Mesenchymal stem cell (in vitro differentiated cells and primary cell): Measurements from ENCODE around the gene LAIR1.
"Not testable (repeated sequence)": the region's sequence is repeated elsewhere in the genome, so short reads cannot be mapped to it uniquely, and the experiment has no call there.

ENCODE experiments used
- DNase-seq: peaks from one replicate; pipeline ENCODE4 v3.0.0-alpha.2; 2013
- H2AFZ ChIP-seq: one replicate; pipeline ENCODE4 v1.6.1; 2013; ENCODE audit warnings: low read depth, mild to moderate bottlenecking, control low read depth, inconsistent platforms, low read length, moderate library complexity
- H2AK5ac ChIP-seq: 2 replicates; pipeline ENCODE4 v1.6.1; 2013; ENCODE audit warnings: low read length, moderate library complexity, mild to moderate bottlenecking, inconsistent platforms; ENCODE audit not compliant: severe bottlenecking
- H2BK120ac ChIP-seq: one replicate; pipeline ENCODE4 v1.6.1; 2013; ENCODE audit warnings: low read depth, mild to moderate bottlenecking, inconsistent platforms, low read length, moderate library complexity
- H2BK12ac ChIP-seq, 2 experiments: one replicate each; pipeline ENCODE4 v1.6.1; 2013; ENCODE audit warnings: inconsistent platforms in 2 of 2, low read length in 2 of 2, mild to moderate bottlenecking in 2 of 2, moderate library complexity in 2 of 2, control low read depth in 1 of 2
- H2BK15ac ChIP-seq: one replicate; pipeline ENCODE4 v1.6.1; 2013; ENCODE audit warnings: mild to moderate bottlenecking, low read depth, inconsistent platforms; ENCODE audit not compliant: poor library complexity, severe bottlenecking
- H2BK5ac ChIP-seq: 2 replicates; pipeline ENCODE4 v1.6.1; 2013; ENCODE audit warnings: low read depth, mild to moderate bottlenecking, low read length, control low read depth, inconsistent platforms; ENCODE audit not compliant: poor library complexity, severe bottlenecking
- H3K14ac ChIP-seq, 2 experiments: one replicate each; pipeline ENCODE4 v1.6.1; 2013; ENCODE audit warnings: inconsistent platforms in 2 of 2, low read length in 2 of 2, control low read depth in 1 of 2, mild to moderate bottlenecking in 1 of 2, moderate library complexity in 1 of 2
- H3K18ac ChIP-seq, 2 experiments: one replicate each; pipeline ENCODE4 v1.6.1; 2013; ENCODE audit warnings: inconsistent platforms in 2 of 2, low read length in 2 of 2, control low read depth in 1 of 2, low read depth in 1 of 2, mild to moderate bottlenecking in 1 of 2
- H3K23ac ChIP-seq, 2 experiments: one replicate each; pipeline ENCODE4 v1.6.1; 2013; ENCODE audit warnings: inconsistent platforms in 2 of 2, low read length in 2 of 2, mild to moderate bottlenecking in 2 of 2, moderate library complexity in 2 of 2, control low read depth in 1 of 2
- H3K27ac ChIP-seq: 2 replicates; pipeline ENCODE4 v1.5.1; 2013; ENCODE audit warnings: mild to moderate bottlenecking, moderate library complexity, low read length, control low read depth, inconsistent platforms; ENCODE audit not compliant: poor library complexity, severe bottlenecking
- H3K27me3 ChIP-seq, 2 experiments: 2 replicates each; pipeline versions ENCODE4 v1.6.1 to v1.7.0; 2013; ENCODE audit warnings: low read length in 2 of 2, mild to moderate bottlenecking in 2 of 2, moderate library complexity in 2 of 2, control low read depth in 1 of 2, inconsistent platforms in 1 of 2; ENCODE audit not compliant: control insufficient read depth in 1 of 2, insufficient read depth in 1 of 2
- H3K36me3 ChIP-seq, 2 experiments: 2 replicates each; pipeline versions ENCODE4 v1.6.1 to v1.7.0; 2013; ENCODE audit warnings: low read length in 2 of 2, control low read depth in 1 of 2, inconsistent platforms in 1 of 2, low read depth in 1 of 2, mild to moderate bottlenecking in 1 of 2; ENCODE audit not compliant: insufficient read depth in 2 of 2, control insufficient read depth in 1 of 2
- H3K4ac ChIP-seq, 2 experiments: one replicate each; pipeline ENCODE4 v1.6.1; 2013; ENCODE audit warnings: inconsistent platforms in 2 of 2, low read length in 2 of 2, mild to moderate bottlenecking in 2 of 2, moderate library complexity in 2 of 2, control low read depth in 1 of 2, low read depth in 1 of 2
- H3K4me1 ChIP-seq: 2 replicates; pipeline ENCODE4 v1.6.1; 2013; ENCODE audit warnings: low read depth, low read length, control low read depth; ENCODE audit not compliant: control insufficient read depth, insufficient read depth
- H3K4me2 ChIP-seq: 2 replicates; pipeline ENCODE4 v1.6.1; 2013; ENCODE audit warnings: low read length, mild to moderate bottlenecking, inconsistent platforms; ENCODE audit not compliant: poor library complexity, severe bottlenecking
- H3K4me3 ChIP-seq, 2 experiments: 2 replicates each; pipeline versions ENCODE4 v1.5.1 to v1.7.0; 2013; ENCODE audit warnings: low read length in 2 of 2, mild to moderate bottlenecking in 2 of 2, control low read depth in 1 of 2, low read depth in 1 of 2; ENCODE audit not compliant: insufficient read depth in 1 of 2
- H3K79me1 ChIP-seq: replicated peaks from 2 replicates; pipeline ENCODE4 v1.6.1; 2013; ENCODE audit warnings: mild to moderate bottlenecking, control low read depth, low read length, inconsistent platforms; ENCODE audit not compliant: poor library complexity, severe bottlenecking
- H3K9ac ChIP-seq: 2 replicates; pipeline ENCODE4 v1.7.0; 2013; ENCODE audit warnings: mild to moderate bottlenecking, low read length, moderate library complexity
- H3K9me3 ChIP-seq: 2 replicates; pipeline ENCODE4 v1.7.0; 2013; ENCODE audit warnings: mild to moderate bottlenecking, low read length; ENCODE audit not compliant: control insufficient read depth
- H4K8ac ChIP-seq: one replicate; pipeline ENCODE4 v1.6.1; 2013; ENCODE audit warnings: inconsistent platforms, mild to moderate bottlenecking, low read length, moderate library complexity
- H4K91ac ChIP-seq: one replicate; pipeline ENCODE4 v1.6.1; 2013; ENCODE audit warnings: mild to moderate bottlenecking, low read length, inconsistent platforms
- WGBS: methylation state at CpG from one replicate; pipeline ENCODE4 v1.1.7; 2013; ENCODE audit warnings: mixed read lengths; 5-methylcytosine and 5-hydroxymethylcytosine counted together

LAIR1 gene

DNA sequence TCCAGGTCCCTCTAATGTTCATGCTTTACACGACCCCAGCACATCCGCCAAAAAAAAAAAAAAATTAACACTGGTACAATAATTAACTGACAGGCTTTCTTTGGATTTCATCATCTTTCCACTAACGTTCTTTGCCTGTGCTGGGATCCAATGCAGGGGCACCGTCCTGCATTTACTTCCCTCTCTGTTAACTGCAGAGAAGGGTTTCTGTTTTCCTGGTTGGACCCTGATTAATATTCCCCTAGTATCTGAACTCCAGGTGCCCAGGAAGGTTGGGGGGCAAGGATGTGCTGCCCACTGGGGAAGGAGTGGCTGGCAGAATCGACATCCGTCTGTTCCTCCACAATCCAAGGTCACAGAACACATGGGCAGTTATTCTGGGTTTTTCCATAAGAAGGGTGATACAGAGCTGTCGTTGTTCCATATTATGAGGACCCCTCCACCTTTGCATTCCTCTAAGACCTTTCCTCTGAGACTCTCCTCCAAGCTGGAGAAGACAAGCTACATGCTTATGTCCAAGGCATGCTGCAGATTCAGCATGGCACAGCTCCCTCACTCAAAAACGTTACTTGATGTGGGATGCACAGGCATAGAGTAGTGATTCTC, 4.5 kb upstream of the LAIR1 start:
- WGBS = 75% methylated on average over 7 of the region's 8 CpGs
- Histone ChIP-seq H3K14ac (no peak overlapping the region), H3K9ac (no peak overlapping the region), H2AK5ac (no peak overlapping the region), H3K4me1 (no peaks in the 10 kb centered on the region), H2AFZ (no peak overlapping the region), H3K27ac (no peak overlapping the region), H3K23ac (no peak overlapping the region), H4K91ac (no peak overlapping the region), H2BK15ac (no peak overlapping the region), H3K18ac (no peak overlapping the region), H2BK120ac (no peak overlapping the region), H3K27me3 (peaks cover 0 to 4% of the 10 kb centered on the region in 2 experiments), H3K4me2 (no peak overlapping the region), H3K79me1 (no peaks in the 10 kb centered on the region), H3K9me3 (no peaks in the 10 kb centered on the region), H2BK5ac (no peak overlapping the region), H3K4ac (no peak overlapping the region), H3K36me3 (no peaks in the 10 kb centered on the region), H3K4me3 (no peak overlapping the region), H4K8ac (no peak overlapping the region), H2BK12ac (no peak overlapping the region)
- DNase-seq = no peak

GRCh38 chr19:54366811-54367210, 2.1 kb upstream of the LAIR1 start:
- Histone ChIP-seq H4K8ac (no peak overlapping the region), H2AK5ac (no peak overlapping the region)
- 58% methylated on average over 3 of the region's 6 CpGs for WGBS

GRCh38 chr19:54365798-54366197, 1.1 kb upstream of the LAIR1 start:
- not testable (repeated sequence) for H2BK5ac ChIP-seq, H3K4me1 ChIP-seq, H3K27ac ChIP-seq, H3K18ac ChIP-seq, H2AFZ ChIP-seq, H2AK5ac ChIP-seq, H2BK120ac ChIP-seq, H3K27me3 ChIP-seq, H3K36me3 ChIP-seq, H2BK15ac ChIP-seq, H3K4ac ChIP-seq, H3K9me3 ChIP-seq, H3K14ac ChIP-seq, H4K8ac ChIP-seq, H3K4me2 ChIP-seq, H4K91ac ChIP-seq, H3K4me3 ChIP-seq, H3K23ac ChIP-seq, H3K9ac ChIP-seq, H2BK12ac ChIP-seq, DNase-seq, H3K79me1 ChIP-seq
- WGBS = 92% methylated on average over 6 of the region's 13 CpGs

More at GRCh38 chr19:54366811-54367210, 2.1 kb upstream of the LAIR1 start:
- no peak for DNase-seq
- Histone ChIP-seq H2BK5ac (no peak overlapping the region), H3K79me1 (no peaks in the 10 kb centered on the region), H3K4ac (no peak overlapping the region), H3K27ac (no peak overlapping the region), H3K4me2 (no peak overlapping the region), H3K9ac (no peak overlapping the region), H3K36me3 (no peaks in the 10 kb centered on the region), H4K91ac (no peak overlapping the region), H3K9me3 (no peaks in the 10 kb centered on the region), H3K14ac (no peak overlapping the region), H3K4me1 (no peaks in the 10 kb centered on the region), H2BK12ac (no peak overlapping the region), H2AFZ (no peak overlapping the region), H3K23ac (no peak overlapping the region), H3K27me3 (peaks cover 0 to 4% of the 10 kb centered on the region in 2 experiments), H2BK15ac (no peak overlapping the region), H3K18ac (no peak overlapping the region), H2BK120ac (no peak overlapping the region), H3K4me3 (no peak overlapping the region)

DNA sequence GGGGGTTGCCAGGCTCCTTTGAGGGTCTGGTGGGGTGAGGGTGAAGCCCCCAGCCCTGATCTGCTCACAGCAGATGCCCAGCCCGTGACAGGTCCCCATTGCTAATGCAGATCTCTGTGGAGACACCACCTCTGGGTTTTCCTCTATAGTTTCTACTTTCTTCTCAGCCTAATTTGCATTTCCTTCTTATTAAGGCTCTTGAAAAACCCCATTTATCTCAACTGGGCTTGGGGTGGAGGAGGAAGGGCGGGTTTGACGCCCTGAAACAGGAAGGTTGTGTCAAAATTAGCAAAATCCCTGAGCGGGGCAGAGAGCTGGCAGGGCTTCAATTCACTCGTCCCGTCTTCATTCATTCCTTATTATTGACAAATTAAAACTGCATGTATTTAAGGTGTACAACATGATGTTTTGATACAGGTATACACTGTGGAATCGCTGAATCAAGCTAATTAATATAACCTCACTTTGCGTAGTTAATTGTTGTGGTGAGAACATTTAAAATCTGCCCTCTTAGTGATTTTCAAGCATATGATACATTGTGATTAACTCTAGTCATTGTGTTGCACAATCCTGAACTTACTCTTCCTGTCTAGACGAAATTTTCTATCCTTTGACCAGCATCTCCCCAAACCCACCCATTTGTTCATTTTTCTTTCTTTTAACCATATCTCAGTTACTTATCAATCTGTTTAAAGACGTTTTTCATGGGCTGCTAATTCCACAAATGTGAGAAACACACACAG, 2.9 kb downstream of the LAIR1 start:
- H3K18ac ChIP-seq, H2AFZ ChIP-seq, H2BK120ac ChIP-seq, DNase-seq, H3K9me3 ChIP-seq, H3K27me3 ChIP-seq, H3K9ac ChIP-seq, H3K4me1 ChIP-seq, H3K4ac ChIP-seq, H3K23ac ChIP-seq, H3K14ac ChIP-seq, H3K79me1 ChIP-seq, H2BK5ac ChIP-seq, H3K27ac ChIP-seq, H4K8ac ChIP-seq, H3K4me2 ChIP-seq, H3K4me3 ChIP-seq, H2BK12ac ChIP-seq, H2AK5ac ChIP-seq, H3K36me3 ChIP-seq, H4K91ac ChIP-seq, H2BK15ac ChIP-seq: not testable (repeated sequence)
- 36% methylated on average over 2 of the region's 10 CpGs for WGBS
